OCI-LY1 (cell line): Measurements from ENCODE around the gene SLC27A5.

ENCODE experiments used
- H2AFZ ChIP-seq: fragments of 200-600 bp; sonication (generic), shearing (Covaris generic); 2 replicates; pipeline ENCODE4 v1.6.0; 2014; ENCODE audit warnings: antibody characterized with exemption, mild to moderate bottlenecking, low read length
- H3F3A ChIP-seq: fragments of 200-600 bp; sonication (generic), shearing (Covaris generic); 2 replicates; pipeline ENCODE4 v1.6.0; 2014; ENCODE audit warnings: mild to moderate bottlenecking, antibody characterized with exemption, low read length, moderate library complexity; ENCODE audit not compliant: insufficient read depth
- H3K27ac ChIP-seq: fragments of 200-600 bp; sonication (generic); 2 replicates; pipeline ENCODE4 v1.5.1; 2014; ENCODE audit warnings: low read length, mixed run types, mild to moderate bottlenecking, low read depth; ENCODE audit not compliant: poor library complexity, severe bottlenecking
- H3K27me3 ChIP-seq: fragments of 200-600 bp; sonication (generic); 2 replicates; pipeline ENCODE4 v1.6.0; 2014; ENCODE audit warnings: antibody characterized with exemption, mild to moderate bottlenecking, low read length, moderate library complexity; ENCODE audit not compliant: insufficient read depth
- H3K36me3 ChIP-seq: fragments of 200-600 bp; sonication (generic); 2 replicates; pipeline ENCODE4 v1.6.1; 2014; ENCODE audit warnings: mild to moderate bottlenecking, antibody characterized with exemption, low read length, moderate library complexity, mixed read lengths; ENCODE audit not compliant: insufficient read depth
- H3K4me1 ChIP-seq: fragments of 200-600 bp; sonication (generic); 2 replicates; pipeline ENCODE4 v1.5.1; 2014; ENCODE audit warnings: mild to moderate bottlenecking, low read length, moderate library complexity; ENCODE audit not compliant: insufficient read depth, severe bottlenecking
- H3K4me2 ChIP-seq: fragments of 200-600 bp; sonication (generic), shearing (Covaris generic); 2 replicates; pipeline ENCODE4 v1.6.1; 2014; ENCODE audit warnings: low read length
- H3K4me3 ChIP-seq: fragments of 200-600 bp; sonication (generic); 2 replicates; pipeline ENCODE4 v1.5.1; 2014; ENCODE audit warnings: low read length, low read depth, mild to moderate bottlenecking, mixed read lengths; ENCODE audit not compliant: poor library complexity, severe bottlenecking
- H3K79me2 ChIP-seq: fragments of 200-600 bp; shearing (Covaris generic); 2 replicates; pipeline ENCODE4 v1.6.1; 2016; ENCODE audit warnings: mixed run types, low read length, mixed read lengths; ENCODE audit not compliant: insufficient read depth
- H3K9ac ChIP-seq: fragments of 200-600 bp; sonication (generic), shearing (Covaris generic); 2 replicates; pipeline ENCODE4 v1.6.1; 2014; ENCODE audit warnings: mild to moderate bottlenecking, low read length, mixed read lengths
- H3K9me2 ChIP-seq: fragments of 200-600 bp; sonication (generic), shearing (Covaris generic); 2 replicates; pipeline ENCODE4 v1.6.1; 2014; ENCODE audit warnings: low read depth, mild to moderate bottlenecking, low read length, mixed read lengths
- H3K9me3 ChIP-seq: fragments of 200-600 bp; shearing (Covaris generic); 2 replicates; pipeline ENCODE4 v1.6.1; 2014; ENCODE audit warnings: low read length, mixed read lengths
- H4K20me1 ChIP-seq: fragments of 200-600 bp; sonication (generic), shearing (Covaris generic); 2 replicates; pipeline ENCODE4 v1.6.0; 2016; ENCODE audit warnings: mild to moderate bottlenecking, low read length; ENCODE audit not compliant: insufficient read depth
- EZH2 ChIP-seq: fragments of 200-600 bp; sonication (generic), shearing (Covaris generic); IDR thresholded peaks from 2 replicates; pipeline ENCODE4 v1.8.0; 2017; ENCODE audit warnings: borderline replicate concordance, mixed run types, mild to moderate bottlenecking, antibody characterized with exemption, low read length, moderate library complexity, mixed read lengths
- TF ChIP-seq, protein P1 (sequence below): fragments of 200-600 bp; sonication (generic), shearing (Covaris generic); IDR thresholded peaks from 2 replicates; pipeline ENCODE4 v1.5.1; 2017; ENCODE audit warnings: mild to moderate bottlenecking, antibody characterized with exemption, low read length, moderate library complexity, mixed read lengths

Gene SLC27A5

DNA sequence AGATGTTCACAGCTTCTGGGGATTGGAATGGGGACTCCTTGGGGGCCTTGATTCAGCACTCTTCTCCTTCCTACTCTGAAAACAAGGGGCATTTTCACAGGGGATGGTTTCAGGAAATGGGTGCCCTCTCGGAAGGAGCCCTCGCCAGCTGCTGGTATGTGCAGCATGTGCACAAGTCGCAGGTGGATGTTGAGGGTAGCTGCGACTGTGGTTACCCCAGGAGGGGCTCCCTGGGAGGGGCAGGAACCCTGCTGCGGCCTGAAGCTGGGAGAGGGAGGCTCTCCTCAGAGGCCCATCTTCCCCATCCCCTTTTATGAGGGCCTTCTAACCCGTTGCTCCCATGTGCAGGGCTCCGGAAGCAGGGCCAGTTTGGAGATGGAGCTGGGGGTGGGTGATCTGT, 29.4 kb downstream of the SLC27A5 start:
- H3K36me3 ChIP-seq: no peaks in the 10 kb centered on the region
- TF ChIP-seq, protein P1, sequence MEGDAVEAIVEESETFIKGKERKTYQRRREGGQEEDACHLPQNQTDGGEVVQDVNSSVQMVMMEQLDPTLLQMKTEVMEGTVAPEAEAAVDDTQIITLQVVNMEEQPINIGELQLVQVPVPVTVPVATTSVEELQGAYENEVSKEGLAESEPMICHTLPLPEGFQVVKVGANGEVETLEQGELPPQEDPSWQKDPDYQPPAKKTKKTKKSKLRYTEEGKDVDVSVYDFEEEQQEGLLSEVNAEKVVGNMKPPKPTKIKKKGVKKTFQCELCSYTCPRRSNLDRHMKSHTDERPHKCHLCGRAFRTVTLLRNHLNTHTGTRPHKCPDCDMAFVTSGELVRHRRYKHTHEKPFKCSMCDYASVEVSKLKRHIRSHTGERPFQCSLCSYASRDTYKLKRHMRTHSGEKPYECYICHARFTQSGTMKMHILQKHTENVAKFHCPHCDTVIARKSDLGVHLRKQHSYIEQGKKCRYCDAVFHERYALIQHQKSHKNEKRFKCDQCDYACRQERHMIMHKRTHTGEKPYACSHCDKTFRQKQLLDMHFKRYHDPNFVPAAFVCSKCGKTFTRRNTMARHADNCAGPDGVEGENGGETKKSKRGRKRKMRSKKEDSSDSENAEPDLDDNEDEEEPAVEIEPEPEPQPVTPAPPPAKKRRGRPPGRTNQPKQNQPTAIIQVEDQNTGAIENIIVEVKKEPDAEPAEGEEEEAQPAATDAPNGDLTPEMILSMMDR: no peak
- TF ChIP-seq EZH2: no peak
- no peaks in the 10 kb centered on the region for H3K4me1 ChIP-seq
- no peak overlapping the region for H3K9ac ChIP-seq
- H3K27me3 ChIP-seq: no peaks in the 10 kb centered on the region
- no peak overlapping the region for H2AFZ ChIP-seq
- no peak overlapping the region for H3K27ac ChIP-seq
- no peaks in the 10 kb centered on the region for H3K9me3 ChIP-seq
- H3K9me2 ChIP-seq: no peaks in the 10 kb centered on the region
- no peaks in the 10 kb centered on the region for H4K20me1 ChIP-seq
- H3K4me3 ChIP-seq: no peak overlapping the region
- no peaks in the 10 kb centered on the region for H3F3A ChIP-seq
- H3K79me2 ChIP-seq: no peaks in the 10 kb centered on the region
- H3K4me2 ChIP-seq: no peak overlapping the region

DNA sequence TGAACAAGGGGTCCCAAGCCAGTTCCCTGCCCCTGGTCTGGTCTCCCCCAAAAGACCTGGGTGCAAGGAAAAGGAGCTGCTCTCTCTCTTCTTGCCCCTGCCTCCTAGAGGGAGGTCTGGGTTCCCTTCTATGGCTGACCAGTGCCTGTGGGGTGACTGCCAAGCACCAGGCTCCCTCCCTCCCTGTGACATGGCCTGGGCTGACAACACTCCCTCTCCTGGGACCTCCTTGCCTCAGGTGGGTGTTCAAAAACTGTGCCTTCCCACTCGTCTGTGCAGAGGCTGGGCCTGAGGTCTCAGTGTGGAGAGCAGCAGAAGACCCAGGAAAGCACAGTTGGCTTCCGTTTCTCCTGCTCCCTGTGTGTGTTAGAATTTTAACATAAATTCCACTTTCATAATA, 31.0 kb downstream of the SLC27A5 start:
- H3F3A ChIP-seq: no peaks in the 10 kb centered on the region
- no peaks in the 10 kb centered on the region for H3K27me3 ChIP-seq
- H3K27ac ChIP-seq: no peak overlapping the region
- no peak overlapping the region for H2AFZ ChIP-seq
- no peak for TF ChIP-seq EZH2
- no peak overlapping the region for H3K4me3 ChIP-seq
- peaks cover 9% of the 10 kb centered on the region for H3K4me1 ChIP-seq
- no peaks in the 10 kb centered on the region for H3K36me3 ChIP-seq
- H3K9me2 ChIP-seq: no peaks in the 10 kb centered on the region
- H4K20me1 ChIP-seq: no peaks in the 10 kb centered on the region
- no peaks in the 10 kb centered on the region for H3K79me2 ChIP-seq
- no peak overlapping the region for H3K9ac ChIP-seq
- no peaks in the 10 kb centered on the region for H3K9me3 ChIP-seq
- H3K4me2 ChIP-seq: no peak overlapping the region

DNA sequence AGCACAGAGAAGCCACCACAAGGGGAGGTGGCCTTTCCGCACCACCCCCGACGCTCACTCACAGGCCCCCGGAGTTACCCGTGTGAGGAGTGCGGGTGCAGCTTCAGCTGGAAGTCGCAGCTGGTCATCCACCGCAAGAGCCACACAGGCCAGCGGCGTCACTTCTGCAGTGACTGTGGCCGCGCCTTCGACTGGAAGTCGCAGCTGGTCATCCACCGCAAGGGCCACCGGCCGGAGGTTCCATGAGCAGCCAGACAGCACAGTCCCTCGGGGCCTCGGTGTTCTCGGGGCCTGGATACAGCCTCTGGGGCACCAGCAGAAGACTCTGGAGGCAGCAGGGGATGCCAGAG, 31.3 kb downstream of the SLC27A5 start:
- no peaks in the 10 kb centered on the region for H4K20me1 ChIP-seq
- no peaks in the 10 kb centered on the region for H3K79me2 ChIP-seq
- H3K9ac ChIP-seq: no peak overlapping the region
- H3K9me2 ChIP-seq: no peaks in the 10 kb centered on the region
- no peak overlapping the region for H3K4me2 ChIP-seq
- H3K4me3 ChIP-seq: no peak overlapping the region
- no peaks in the 10 kb centered on the region for H3K36me3 ChIP-seq
- no peaks in the 10 kb centered on the region for H3F3A ChIP-seq
- no peak overlapping the region for H2AFZ ChIP-seq
- H3K4me1 ChIP-seq: peaks cover 9% of the 10 kb centered on the region
- H3K9me3 ChIP-seq: no peaks in the 10 kb centered on the region
- no peaks in the 10 kb centered on the region for H3K27me3 ChIP-seq
- TF ChIP-seq, protein P1: no peak
- TF ChIP-seq EZH2: no peak
- no peak overlapping the region for H3K27ac ChIP-seq

DNA sequence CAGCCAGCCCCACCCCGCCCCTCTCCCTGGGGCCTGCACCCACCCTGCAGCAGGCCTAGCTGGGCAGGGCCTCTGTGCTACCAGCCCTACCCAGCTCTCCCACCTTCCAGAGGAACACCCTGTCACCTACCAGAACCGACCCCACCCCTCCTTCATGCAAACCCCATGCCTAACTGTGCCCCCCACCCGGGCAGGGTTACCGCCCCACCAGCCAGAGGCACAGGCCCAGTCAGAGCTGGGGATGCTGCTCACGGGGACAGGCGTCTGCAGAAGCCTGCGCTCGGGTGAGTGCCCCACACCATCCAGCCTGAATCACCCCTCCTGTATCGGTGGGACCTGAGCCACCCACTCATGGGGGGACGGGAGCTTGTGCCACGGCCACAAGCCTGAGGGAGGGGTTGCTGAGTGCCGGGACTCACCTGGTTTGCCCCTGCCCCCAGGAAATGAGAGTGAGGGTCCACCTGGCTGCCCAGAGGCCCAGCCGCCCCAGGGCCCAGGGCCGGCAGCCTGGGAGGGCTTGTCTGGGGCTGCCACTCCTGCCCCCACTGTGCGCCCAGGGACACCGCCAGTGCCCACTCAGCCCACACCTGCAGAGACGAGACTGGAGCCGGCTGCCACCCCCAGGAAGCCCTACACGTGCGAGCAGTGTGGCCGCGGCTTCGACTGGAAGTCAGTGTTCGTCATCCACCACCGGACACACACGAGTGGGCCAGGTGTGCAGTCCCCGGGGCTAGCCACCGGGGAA, 31.9 kb downstream of the SLC27A5 start:
- Histone ChIP-seq H3K4me1 (peaks cover 15% of the 10 kb centered on the region), H3K79me2 (no peaks in the 10 kb centered on the region), H3K27ac (no peak overlapping the region), H3K36me3 (no peaks in the 10 kb centered on the region), H3K27me3 (no peaks in the 10 kb centered on the region), H3F3A (no peaks in the 10 kb centered on the region), H3K9me2 (no peaks in the 10 kb centered on the region), H4K20me1 (no peaks in the 10 kb centered on the region), H3K9me3 (no peaks in the 10 kb centered on the region), H3K9ac (no peak overlapping the region), H3K4me3 (no peak overlapping the region), H3K4me2 (no peak overlapping the region), H2AFZ (no peak overlapping the region)
- TF ChIP-seq EZH2: no peak
- TF ChIP-seq, protein P1: no peak
